HL-60/S4 treated with phorbol 12-myristate 13-acetate at 8.2 ng/mL for 4 days and 3 days (cell line): ENCODE data around the gene PTPRJ.
"Not testable (repeated sequence)": the region's sequence is repeated elsewhere in the genome, so short reads cannot be mapped to it uniquely, and the experiment has no call there.

Experiments used
- in situ Hi-C: fragments of 300-500 bp; cut with MboI; formaldehyde crosslinking; loops from 2 replicates; pipeline ENCODE4 v1.15.0; 2022; ENCODE audit warnings: low sequenced_read_pairs

The PTPRJ gene

DNA sequence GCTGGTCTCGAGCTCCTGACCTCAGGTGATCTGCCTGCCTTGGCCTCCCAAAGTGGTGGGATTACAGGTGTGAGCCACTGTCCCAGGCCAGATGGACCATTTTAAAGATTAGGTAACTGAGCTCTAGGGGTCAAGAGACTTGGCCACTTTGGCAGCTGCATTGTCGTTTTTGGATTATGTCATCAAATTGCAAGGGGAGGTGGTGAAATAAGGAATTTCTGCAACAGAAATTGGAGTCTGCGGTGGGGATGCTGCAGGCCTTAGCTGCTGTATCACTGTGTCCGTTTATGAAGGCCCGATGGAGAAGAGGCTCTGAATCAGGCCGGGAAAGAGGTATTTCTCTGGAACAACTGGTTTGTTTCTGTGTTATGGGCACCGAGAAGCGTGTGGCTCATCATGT lies 34.6 kb downstream of the PTPRJ start:
- in situ Hi-C loops, result no loop called here

GRCh38 chr11:48017105-48017830 lies 36.9 kb downstream of the PTPRJ start:
- in situ Hi-C loops, result no loop called here

DNA sequence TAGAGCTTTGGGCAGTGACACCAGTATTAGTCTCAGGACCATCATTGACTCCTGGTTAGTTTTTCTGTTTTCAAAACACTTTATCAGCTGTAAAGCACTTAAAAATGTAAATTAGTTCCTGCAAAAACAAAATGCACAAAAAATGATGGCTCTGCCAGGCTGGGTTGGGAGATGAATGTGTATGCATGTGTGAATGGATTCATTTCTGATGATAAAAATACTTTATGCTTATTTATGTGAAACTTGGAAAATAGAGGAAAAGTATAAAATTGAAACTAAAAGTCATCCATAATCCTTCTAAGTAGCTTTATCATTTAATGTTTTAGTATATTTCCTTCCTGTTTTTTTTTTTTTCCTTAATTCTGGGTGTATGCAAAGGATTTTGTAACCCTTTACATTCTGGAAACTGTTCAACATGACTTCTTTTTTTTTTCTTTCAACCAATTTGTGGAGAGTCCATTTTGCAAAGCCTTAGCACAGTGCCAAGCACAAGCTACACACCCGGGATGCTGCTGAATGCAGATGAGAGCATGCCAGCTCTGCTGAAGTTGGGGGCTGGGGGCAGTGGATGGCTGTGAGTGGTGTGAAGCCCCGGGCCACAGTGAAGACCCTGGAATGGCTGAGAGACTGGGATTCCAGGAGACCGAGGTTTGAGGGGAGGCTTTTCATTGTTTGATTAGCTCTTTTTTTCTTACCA lies 37.6 kb downstream of the PTPRJ start:
- in situ Hi-C loops, result no loop called here

- in situ Hi-C loops, result no loop called here
Measured at GRCh38 chr11:48018528-48019216, 38.3 kb downstream of the PTPRJ start.

- in situ Hi-C loops, result no loop called here
Measured at GRCh38 chr11:48019217-48019584, 38.8 kb downstream of the PTPRJ start.

GRCh38 chr11:48019595-48019994 lies 39.2 kb downstream of the PTPRJ start:
- in situ Hi-C loops, result no loop called here

GRCh38 chr11:48020092-48020755 lies 39.9 kb downstream of the PTPRJ start:
- in situ Hi-C loops, result no loop called here

DNA sequence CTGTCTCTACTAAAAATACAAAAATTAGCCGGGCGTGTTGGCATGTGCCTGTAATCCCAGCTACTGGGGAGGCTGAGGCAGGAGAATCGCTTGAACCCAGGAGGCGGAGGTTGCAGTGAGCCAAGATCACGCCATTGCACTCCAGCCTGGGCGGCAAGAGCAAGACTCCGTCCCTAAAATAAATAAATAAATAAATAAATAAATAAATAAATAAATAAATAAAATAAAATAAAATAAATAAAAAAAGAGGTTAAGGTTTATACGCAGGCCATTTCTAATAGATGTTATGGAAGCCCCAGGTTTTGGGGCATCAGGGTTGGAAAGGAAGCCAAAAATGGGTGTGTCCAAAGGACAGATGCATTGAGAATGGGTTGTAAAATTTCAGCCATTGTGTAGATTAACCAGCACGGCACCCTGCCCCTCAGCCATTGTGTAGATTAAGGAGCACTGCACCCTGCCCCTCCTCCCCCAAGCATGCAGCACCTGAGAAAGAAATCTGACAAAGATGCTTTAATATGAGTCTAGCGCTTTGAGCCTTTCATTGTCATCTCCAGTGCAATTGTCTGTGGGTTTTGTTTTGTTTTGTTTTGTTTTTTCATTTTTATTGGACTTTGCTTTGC lies 41.0 kb downstream of the PTPRJ start:
- in situ Hi-C loops, result not testable (repeated sequence)

- in situ Hi-C loops, result no loop called here
Measured at GRCh38 chr11:48022445-48022844, 42.1 kb downstream of the PTPRJ start.

- in situ Hi-C loops, result not testable (repeated sequence)
Measured at GRCh38 chr11:48023608-48024007, 43.2 kb downstream of the PTPRJ start.

DNA sequence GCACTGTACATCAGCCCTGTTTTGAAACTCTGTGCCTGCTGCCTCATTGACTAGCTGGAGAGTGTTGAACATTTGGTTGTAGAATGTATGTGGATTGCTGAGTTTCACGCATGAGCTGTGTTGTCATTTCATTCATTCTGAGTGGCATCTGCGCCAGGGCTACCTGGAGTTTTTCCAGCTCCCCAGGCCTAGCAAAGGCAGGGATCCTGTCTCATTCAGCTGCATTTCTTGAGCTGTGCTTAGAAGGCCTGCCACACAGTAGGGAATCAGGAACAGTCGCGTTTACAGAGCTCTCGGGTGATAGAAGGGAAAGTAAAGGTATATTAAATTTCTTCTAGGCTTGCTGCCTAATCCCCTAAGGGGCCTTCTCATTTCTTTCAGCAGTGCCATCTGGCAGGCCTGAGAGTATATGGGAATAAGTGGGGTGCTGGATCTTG lies 44.3 kb downstream of the PTPRJ start:
- in situ Hi-C loops, result no loop called here

- in situ Hi-C loops, result no loop called here
Measured at GRCh38 chr11:48025293-48025983, 45.1 kb downstream of the PTPRJ start.

DNA sequence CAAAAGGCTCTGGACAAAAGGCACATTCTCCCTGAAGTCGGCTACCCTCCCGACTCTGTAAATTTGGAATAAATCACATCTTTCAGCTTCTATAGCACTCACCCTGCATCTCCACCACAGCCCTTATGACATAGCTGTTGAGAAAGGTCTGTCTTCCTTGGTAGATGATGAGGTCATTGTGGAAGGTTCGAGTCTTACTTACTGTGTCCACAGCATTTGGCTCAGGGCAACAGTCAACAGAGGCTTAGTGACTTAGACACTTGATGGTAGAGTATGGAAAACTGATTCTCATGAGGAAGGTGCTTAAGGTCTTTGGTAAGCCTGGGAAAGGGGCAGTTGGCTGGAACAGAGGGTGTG lies 45.6 kb downstream of the PTPRJ start:
- in situ Hi-C loops, result no loop called here

DNA sequence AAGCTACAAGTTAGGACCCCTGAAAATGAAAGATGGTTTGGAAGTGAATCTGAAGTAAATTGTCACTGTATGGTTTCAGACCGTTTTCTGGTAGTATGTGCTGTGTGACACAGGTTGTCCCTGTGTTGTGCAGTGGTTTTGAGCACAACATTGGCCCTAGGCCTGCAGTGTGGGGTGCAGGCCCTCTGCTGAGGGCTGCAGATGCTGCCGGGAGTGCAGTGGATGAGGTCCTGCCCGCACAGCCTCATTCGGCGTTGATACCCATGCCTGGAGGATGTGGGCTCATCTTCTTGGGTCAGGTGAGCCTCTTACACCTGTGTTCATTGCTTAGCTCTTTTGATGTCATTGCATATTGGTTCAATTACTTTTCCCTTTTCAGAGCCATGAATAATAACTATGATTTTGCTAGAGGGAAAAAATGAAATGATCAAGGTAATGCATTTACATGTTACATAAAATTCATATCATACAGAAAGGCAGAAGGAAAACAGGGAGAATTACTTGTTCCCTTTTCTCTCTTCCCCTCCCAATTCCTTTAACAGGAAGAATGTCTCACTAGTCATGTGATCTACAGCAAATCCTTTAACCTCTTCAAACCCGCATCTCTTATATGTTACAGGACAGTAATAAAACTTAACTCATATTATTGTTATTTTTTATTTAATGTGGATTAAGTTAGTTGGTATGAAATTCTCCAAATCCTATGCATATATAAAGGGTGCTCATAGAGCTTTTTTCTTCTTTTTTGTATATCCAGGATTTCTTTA lies 48.7 kb downstream of the PTPRJ start:
- in situ Hi-C loops, result no loop called here

DNA sequence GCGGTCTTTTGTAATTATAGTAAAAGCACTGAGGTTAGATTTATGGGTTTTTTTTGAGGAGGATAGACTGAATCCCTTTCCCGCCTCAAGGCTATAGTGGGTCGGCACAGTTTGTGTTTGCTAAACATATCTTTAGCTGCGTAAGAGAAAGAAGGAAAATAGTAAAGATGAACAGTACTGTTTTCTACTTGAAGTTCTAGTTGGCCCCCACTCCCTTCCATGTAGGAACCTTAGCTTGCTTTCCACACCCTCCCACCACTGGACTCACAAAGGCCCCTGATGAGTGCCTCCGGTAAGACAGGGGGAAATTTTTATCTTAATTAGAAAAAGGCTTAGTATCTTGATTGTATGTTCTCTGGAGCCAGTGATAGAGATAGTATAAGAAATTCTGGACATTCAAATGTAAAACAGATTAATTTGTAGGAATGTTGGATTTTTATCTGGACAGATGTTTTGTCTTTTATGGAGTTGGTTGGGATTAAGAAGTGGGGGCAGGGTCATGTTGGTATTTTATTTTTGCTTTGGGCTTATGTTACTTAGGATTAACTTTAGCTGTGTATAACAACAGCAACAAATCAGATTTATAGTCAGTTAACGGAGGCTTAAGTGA lies 49.4 kb downstream of the PTPRJ start:
- in situ Hi-C loops, result no loop called here

DNA sequence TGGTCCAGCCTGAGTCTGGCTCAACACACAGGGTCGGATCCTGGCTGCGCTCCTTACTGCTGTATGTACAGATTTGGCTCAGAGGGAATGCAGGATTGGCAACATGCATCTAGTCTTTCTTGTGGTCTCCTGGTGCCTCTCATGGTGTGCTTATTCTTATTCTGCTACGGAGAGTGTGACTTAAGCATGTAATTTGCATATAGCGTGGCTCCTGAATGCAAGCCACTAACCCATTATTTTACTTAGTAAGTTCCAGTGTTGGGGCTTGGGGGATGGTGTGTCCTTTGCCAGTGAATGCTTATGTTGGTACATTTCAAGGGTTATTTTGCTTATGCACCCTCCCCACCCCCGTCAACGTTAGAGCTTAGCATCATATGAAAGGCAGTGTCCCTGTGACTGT lies 51.2 kb downstream of the PTPRJ start:
- in situ Hi-C loops, result no loop called here

GRCh38 chr11:48032721-48033120 lies 52.4 kb downstream of the PTPRJ start:
- in situ Hi-C loops, result no loop called here

- in situ Hi-C loops, result no loop called here
Measured at GRCh38 chr11:48033918-48034341, 53.6 kb downstream of the PTPRJ start.
